ENCODE results near the gene GMEB2.
"Not testable (repeated sequence)": the region's sequence is repeated elsewhere in the genome, so short reads cannot be mapped to it uniquely, and the experiment has no call there.

The GMEB2 gene

GRCh38 chr20:63635431-63636141 lies 8.7 kb upstream of the GMEB2 start:
- no peak overlapping the region for H3K27ac ChIP-seq
- TF ChIP-seq CTCF (IDR thresholded peaks at IDR 0.05), result no peak
- TF ChIP-seq ZFX (IDR thresholded peaks at IDR 0.05; ENCODE audit: borderline replicate concordance), result no peak

- H3K27ac ChIP-seq, result no peak overlapping the region
- TF ChIP-seq ZFX (IDR thresholded peaks at IDR 0.05; ENCODE audit: borderline replicate concordance), result no peak
- TF ChIP-seq CTCF (IDR thresholded peaks at IDR 0.05), result no peak
Observed at GRCh38 chr20:63633732-63634131, 6.8 kb upstream of the GMEB2 start.

DNA sequence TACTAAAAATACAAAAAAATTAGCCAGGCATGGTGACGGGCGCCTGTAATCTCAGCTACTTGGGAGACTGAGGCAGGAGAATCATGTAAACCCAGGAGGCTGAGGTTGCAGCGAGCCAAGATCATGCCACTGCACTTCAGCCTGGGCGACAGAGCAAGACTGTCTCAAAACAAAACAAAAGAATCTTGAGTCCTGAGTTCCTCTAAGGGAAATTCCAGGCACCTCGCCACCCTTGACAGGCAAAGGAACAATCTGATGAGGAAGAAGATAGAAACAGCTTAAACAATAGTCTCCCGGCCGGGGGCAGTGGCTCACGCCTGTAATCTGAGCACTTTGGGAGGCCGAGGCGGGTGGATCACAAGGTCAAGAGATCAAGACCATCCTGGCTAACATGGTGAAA lies 4.5 kb upstream of the GMEB2 start:
- not testable (repeated sequence) for H3K27ac ChIP-seq

DNA sequence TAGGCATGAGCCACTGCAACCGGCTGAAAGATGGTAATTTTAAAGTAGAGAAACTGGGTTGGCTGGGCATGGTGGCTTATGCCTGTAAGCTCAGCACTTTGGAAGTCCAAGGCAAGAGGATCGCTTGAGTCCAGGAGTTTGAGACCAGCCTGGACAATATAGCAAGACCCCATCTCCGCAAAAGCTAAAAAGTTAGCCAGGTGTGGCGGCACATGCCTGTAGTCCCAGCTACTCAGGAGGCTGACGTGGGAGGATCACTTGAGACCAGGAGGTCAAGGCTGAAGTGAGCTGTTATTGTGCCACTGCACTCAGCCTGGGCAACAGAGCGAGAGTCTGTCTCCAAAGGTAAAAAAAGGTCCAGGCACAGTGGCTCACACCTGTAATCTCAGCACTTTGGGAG lies 4.1 kb upstream of the GMEB2 start:
- not testable (repeated sequence) for H3K27ac ChIP-seq

- TF ChIP-seq ZFX (IDR thresholded peaks at IDR 0.05; ENCODE audit: borderline replicate concordance) (no peak), CTCF (IDR thresholded peaks at IDR 0.05) (no peak)
- H3K27ac ChIP-seq, result peak overlapping the region; percentile 94
Observed at GRCh38 chr20:63628246-63628975, 1.5 kb upstream of the GMEB2 start.

DNA sequence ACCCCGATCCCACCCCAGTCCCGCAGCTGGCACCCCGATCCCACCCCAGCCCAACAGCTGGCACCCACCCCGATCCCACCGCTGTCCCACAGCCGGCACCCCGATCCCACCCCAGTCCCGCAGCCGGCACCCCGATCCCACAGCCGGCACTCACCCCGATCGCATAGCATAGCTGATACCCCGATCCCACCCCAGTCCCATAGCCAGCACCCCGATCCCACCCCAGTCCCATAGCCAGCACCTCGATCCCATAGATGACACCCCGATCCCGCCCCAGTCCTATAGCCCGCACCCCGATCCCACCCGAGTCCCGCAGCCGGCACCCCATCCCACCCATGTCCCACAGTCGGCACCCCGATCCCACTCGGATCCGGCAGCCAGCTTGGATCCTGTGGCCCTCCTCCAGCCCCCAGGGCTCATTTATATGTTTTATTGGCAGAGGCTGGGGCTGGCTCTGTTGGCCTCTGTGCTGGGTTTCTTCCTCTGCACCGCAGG lies 897 bp upstream of the GMEB2 start:
- H3K27ac ChIP-seq, result peak overlapping the region; percentile 94
- no peak for TF ChIP-seq ZFX (IDR thresholded peaks at IDR 0.05; ENCODE audit: borderline replicate concordance)
- no peak for TF ChIP-seq CTCF (IDR thresholded peaks at IDR 0.05)

GRCh38 chr20:63627129-63627750 lies 339 bp upstream of the GMEB2 start:
- peak overlapping the region; percentile 94 for H3K27ac ChIP-seq
- TF ChIP-seq ZFX (IDR thresholded peaks at IDR 0.05; ENCODE audit: borderline replicate concordance) (no peak), CTCF (IDR thresholded peaks at IDR 0.05) (no peak)

DNA sequence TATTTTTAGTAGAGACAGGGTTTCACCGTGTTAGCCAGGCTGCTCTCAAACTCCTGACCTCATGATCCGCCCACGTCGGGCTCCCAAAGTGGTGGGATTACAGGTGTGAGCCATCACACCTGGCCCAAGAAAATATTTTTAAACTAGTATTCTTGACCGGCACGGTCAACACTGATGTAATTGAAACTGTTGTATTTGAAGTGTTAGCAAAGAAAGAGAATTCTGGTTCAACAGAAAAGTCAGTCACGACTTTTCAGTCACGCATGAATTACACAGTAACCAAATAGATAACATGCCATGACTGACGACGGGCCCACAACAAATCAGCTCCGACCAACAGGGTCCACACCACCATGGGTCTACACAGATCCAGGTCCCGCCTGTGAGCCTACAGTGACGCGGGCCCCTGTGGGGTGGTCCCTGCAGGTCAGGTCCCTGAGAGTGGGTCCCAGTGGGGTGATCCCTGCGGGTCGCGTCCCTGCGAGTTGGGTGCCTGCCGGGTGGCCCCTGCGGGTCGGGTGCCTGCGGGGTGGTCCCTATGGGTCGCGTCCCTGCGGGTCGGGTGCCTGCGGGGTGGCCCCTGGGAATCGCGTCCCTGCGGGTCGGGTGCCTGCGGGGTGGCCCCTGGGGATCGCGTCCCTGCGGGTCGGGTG lies 1.0 kb downstream of the GMEB2 start:
- TF ChIP-seq ZFX (IDR thresholded peaks at IDR 0.05; ENCODE audit: borderline replicate concordance) (no peak), CTCF (IDR thresholded peaks at IDR 0.05) (no peak)
- H3K27ac ChIP-seq, result peak overlapping the region; percentile 94

All from 22Rv1 (cell line).